Measurements from ENCODE around the gene MAGEA9. TPM values are rescaled to one million over a fixed set of nuclear protein-coding genes. Genes with fewer than 3 reads are reported as not detected.
"Not testable (repeated sequence)": the region's sequence is repeated elsewhere in the genome, so short reads cannot be mapped to it uniquely, and the experiment has no call there.

The MAGEA9 gene
- total and polyA plus RNA-seq, 2 donors (not counting 1 experiment from before 2014, with no cell fraction given): not detected

DNA sequence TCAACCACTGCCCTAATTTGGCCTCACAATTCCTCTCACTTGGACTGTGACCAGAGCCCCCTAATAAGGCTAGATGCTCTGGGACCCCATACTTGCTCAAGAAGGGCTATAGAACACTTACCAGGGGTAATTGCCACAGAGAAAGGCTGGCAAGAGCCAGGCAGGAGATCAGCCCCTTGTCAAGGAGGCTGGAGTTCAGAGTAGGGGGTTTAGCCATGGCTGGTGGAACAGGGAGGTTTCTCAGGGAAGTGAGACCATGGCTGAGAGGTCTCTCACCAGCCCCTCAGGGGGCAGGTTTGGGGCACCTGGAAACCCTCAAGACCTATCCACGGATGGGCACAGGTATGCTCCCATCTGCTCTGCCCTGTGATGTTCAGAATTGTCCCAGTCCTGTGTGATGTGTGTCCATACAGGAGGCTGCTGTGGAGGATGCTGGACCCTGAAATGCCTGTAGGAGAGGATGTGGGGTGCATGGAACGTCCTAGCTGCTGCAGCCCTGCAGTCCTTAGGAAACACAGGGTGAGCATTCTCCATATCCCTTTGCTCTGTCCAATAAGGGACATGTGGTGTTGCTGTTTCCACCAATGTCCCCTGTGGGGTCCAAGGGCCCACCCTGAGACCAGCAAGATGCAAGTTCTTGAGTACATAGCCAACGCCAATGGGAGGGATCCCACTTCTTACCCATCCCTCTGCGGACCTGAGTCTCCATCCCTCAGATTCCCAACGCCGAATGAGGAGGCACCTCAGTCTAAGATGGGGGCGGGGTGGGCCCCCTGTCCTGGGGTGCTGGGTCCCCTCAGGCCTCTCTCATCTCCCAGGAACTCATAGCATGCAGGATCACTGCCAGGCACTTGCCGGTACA is 24.3 kb upstream of the MAGEA9 start:
- POLR2A ChIA-PET: no interaction called here
- Histone ChIP-seq H2AFZ (ENCODE audit: insufficient read depth, low read depth, low read length, poor library complexity, severe bottlenecking) (no peak overlapping the region), H3K9ac (ENCODE audit: low read length) (no peak overlapping the region), H3K36me3 (replicated peaks in 1 of 2; ENCODE audit: control extremely low read depth in 1 of 2, control insufficient read depth in 1 of 2, extremely low read depth in 1 of 2, insufficient read depth in 2 of 2, low read length in 1 of 2) (no peaks in the 10 kb centered on the region), H3K4me3 (ENCODE audit: control extremely low read depth in 1 of 5, extremely low read depth in 1 of 5, insufficient read depth in 1 of 5, low read depth in 2 of 5, low read length in 4 of 5) (no peak overlapping the region), H3K9me3 (ENCODE audit: control extremely low read depth in 1 of 3, control insufficient read depth in 2 of 3, insufficient read depth in 1 of 3, low read length in 2 of 3) (no peaks in the 10 kb centered on the region), H4K20me1 (ENCODE audit: control insufficient read depth, insufficient read depth, low read length, poor library complexity, severe bottlenecking) (no peaks in the 10 kb centered on the region), H3K79me2 (ENCODE audit: control insufficient read depth, insufficient read depth, low read length) (no peaks in the 10 kb centered on the region), H3K27ac (ENCODE audit: low read length in 2 of 2) (no peak overlapping the region), H3K4me2 (replicated peaks; ENCODE audit: low read depth, low read length, poor library complexity, severe bottlenecking) (no peak overlapping the region), H3K27me3 (replicated peaks in 1 of 4; ENCODE audit: control extremely low read depth in 1 of 4, control insufficient read depth in 3 of 4, insufficient read depth in 4 of 4, low read length in 3 of 4) (no peaks in the 10 kb centered on the region), H3K4me1 (ENCODE audit: control insufficient read depth in 2 of 2, insufficient read depth in 2 of 2, low read length in 2 of 2) (no peaks in the 10 kb centered on the region)
- intact Hi-C loops (cut with micrococcal nuclease): no loop called here
- DNase-seq (no peak), ATAC-seq (ENCODE audit: low read depth) (no peak)
- Mint-ChIP-seq H3K9me3 (ENCODE audit: insufficient read depth) (no peaks in the 10 kb centered on the region), H3K27ac (no peak overlapping the region), H3K4me1 (no peaks in the 10 kb centered on the region), H3K27me3 (no peaks in the 10 kb centered on the region), H3K4me3 (no peak overlapping the region)
- TF ChIP-seq EZH2 (IDR thresholded peaks at IDR 0.05; ENCODE audit: borderline replicate concordance, insufficient read depth, low read depth, low read length, poor library complexity, severe bottlenecking): no peak
- TF ChIP-seq, protein P1, sequence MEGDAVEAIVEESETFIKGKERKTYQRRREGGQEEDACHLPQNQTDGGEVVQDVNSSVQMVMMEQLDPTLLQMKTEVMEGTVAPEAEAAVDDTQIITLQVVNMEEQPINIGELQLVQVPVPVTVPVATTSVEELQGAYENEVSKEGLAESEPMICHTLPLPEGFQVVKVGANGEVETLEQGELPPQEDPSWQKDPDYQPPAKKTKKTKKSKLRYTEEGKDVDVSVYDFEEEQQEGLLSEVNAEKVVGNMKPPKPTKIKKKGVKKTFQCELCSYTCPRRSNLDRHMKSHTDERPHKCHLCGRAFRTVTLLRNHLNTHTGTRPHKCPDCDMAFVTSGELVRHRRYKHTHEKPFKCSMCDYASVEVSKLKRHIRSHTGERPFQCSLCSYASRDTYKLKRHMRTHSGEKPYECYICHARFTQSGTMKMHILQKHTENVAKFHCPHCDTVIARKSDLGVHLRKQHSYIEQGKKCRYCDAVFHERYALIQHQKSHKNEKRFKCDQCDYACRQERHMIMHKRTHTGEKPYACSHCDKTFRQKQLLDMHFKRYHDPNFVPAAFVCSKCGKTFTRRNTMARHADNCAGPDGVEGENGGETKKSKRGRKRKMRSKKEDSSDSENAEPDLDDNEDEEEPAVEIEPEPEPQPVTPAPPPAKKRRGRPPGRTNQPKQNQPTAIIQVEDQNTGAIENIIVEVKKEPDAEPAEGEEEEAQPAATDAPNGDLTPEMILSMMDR (IDR thresholded peaks at IDR 0.05): no peak
- WGBS (ENCODE audit: insufficient coverage): 71% methylated on average over 1 of the region's 8 CpGs
- CTCF ChIA-PET: no interaction called here

DNA sequence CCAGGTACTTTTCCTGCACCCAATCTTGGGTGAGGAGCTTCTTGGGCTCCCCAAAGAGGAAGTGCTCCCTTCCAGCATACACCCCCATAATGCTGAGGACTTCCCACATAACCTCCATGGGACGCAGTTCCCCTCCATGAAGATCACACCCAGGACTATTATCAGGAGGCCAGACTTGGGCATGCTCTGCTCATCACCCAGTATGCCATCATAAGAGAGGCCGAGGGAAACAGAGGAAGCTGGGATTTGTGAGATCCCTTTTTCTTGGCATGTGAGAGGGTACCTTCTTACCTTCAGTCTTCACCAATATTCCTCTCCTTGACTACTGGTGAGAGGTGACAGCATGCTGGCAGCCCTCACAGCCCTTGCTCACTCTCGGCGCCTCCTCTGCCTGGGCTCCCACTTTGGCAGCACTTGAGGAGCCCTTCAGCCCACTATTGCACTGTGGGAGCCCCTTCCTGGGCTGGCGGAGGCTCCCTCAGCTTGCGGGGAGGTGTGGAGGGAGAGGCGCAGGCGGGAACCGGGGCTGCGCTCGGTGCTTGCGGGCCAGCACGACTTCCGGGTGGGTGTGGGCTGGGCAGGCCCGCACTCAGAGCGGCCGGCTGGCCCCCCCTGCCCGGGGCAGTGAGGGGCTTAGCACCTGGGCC is 23.5 kb upstream of the MAGEA9 start:
- 96% methylated on average over 16 of the region's 18 CpGs for WGBS (ENCODE audit: insufficient coverage)
- intact Hi-C loops (cut with micrococcal nuclease): no loop called here
- no peaks in the 10 kb centered on the region for H3K36me3 ChIP-seq (replicated peaks in 1 of 2; ENCODE audit: control extremely low read depth in 1 of 2, control insufficient read depth in 1 of 2, extremely low read depth in 1 of 2, insufficient read depth in 2 of 2, low read length in 1 of 2)
- no peaks in the 10 kb centered on the region for H3K9me3 ChIP-seq (ENCODE audit: control extremely low read depth in 1 of 3, control insufficient read depth in 2 of 3, insufficient read depth in 1 of 3, low read length in 2 of 3)
- Mint-ChIP-seq H3K4me1 (no peaks in the 10 kb centered on the region), H3K27ac (no peak overlapping the region), H3K9me3 (ENCODE audit: insufficient read depth) (no peaks in the 10 kb centered on the region), H3K27me3 (no peaks in the 10 kb centered on the region), H3K4me3 (no peak overlapping the region)
- ATAC-seq (ENCODE audit: low read depth) (no peak), DNase-seq (no peak)
- CTCF ChIA-PET: no interaction called here
- no peak overlapping the region for H3K4me2 ChIP-seq (replicated peaks; ENCODE audit: low read depth, low read length, poor library complexity, severe bottlenecking)
- POLR2A ChIA-PET: no interaction called here
- no peaks in the 10 kb centered on the region for H4K20me1 ChIP-seq (ENCODE audit: control insufficient read depth, insufficient read depth, low read length, poor library complexity, severe bottlenecking)
- H3K27me3 ChIP-seq (replicated peaks in 1 of 4; ENCODE audit: control extremely low read depth in 1 of 4, control insufficient read depth in 3 of 4, insufficient read depth in 4 of 4, low read length in 3 of 4): no peaks in the 10 kb centered on the region
- no peak overlapping the region for H3K9ac ChIP-seq (ENCODE audit: low read length)
- no peaks in the 10 kb centered on the region for H3K79me2 ChIP-seq (ENCODE audit: control insufficient read depth, insufficient read depth, low read length)
- no peaks in the 10 kb centered on the region for H3K4me1 ChIP-seq (ENCODE audit: control insufficient read depth in 2 of 2, insufficient read depth in 2 of 2, low read length in 2 of 2)
- TF ChIP-seq EZH2 (IDR thresholded peaks at IDR 0.05; ENCODE audit: borderline replicate concordance, insufficient read depth, low read depth, low read length, poor library complexity, severe bottlenecking): no peak
- TF ChIP-seq, protein P1 (IDR thresholded peaks at IDR 0.05): no peak
- H2AFZ ChIP-seq (ENCODE audit: insufficient read depth, low read depth, low read length, poor library complexity, severe bottlenecking): no peak overlapping the region
- H3K4me3 ChIP-seq (ENCODE audit: control extremely low read depth in 1 of 5, extremely low read depth in 1 of 5, insufficient read depth in 1 of 5, low read depth in 2 of 5, low read length in 4 of 5): no peak overlapping the region
- no peak overlapping the region for H3K27ac ChIP-seq (ENCODE audit: low read length in 2 of 2)

DNA sequence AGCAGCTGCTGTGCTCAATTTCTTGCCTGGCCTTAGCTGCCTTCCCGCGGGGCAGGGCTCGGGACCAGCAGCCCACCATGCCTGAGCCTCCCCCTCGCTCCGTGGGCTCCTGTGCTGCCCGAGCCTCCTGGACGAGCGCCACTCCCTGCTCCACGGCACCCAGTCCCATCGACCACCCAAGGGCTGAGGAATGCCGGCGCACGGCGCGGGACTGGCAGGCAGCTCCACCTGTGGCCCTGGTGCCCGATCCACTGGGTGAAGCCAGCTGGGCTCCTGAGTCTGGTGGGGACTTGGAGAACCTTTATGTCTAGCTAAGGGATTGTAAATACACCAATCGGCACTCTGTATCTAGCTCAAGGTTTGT is 23.0 kb upstream of the MAGEA9 start:
- H4K20me1 ChIP-seq (ENCODE audit: control insufficient read depth, insufficient read depth, low read length, poor library complexity, severe bottlenecking); H3K27ac Mint-ChIP-seq; intact Hi-C loops (cut with micrococcal nuclease); H3K27me3 Mint-ChIP-seq; H3K4me3 ChIP-seq (ENCODE audit: control extremely low read depth in 1 of 5, extremely low read depth in 1 of 5, insufficient read depth in 1 of 5, low read depth in 2 of 5, low read length in 4 of 5); POLR2A ChIA-PET; H3K9ac ChIP-seq (ENCODE audit: low read length); H3K4me3 Mint-ChIP-seq; H3K4me2 ChIP-seq (replicated peaks; ENCODE audit: low read depth, low read length, poor library complexity, severe bottlenecking); DNase-seq; H3K36me3 ChIP-seq (replicated peaks in 1 of 2; ENCODE audit: control extremely low read depth in 1 of 2, control insufficient read depth in 1 of 2, extremely low read depth in 1 of 2, insufficient read depth in 2 of 2, low read length in 1 of 2); H2AFZ ChIP-seq (ENCODE audit: insufficient read depth, low read depth, low read length, poor library complexity, severe bottlenecking); ATAC-seq (ENCODE audit: low read depth); H3K27ac ChIP-seq (ENCODE audit: low read length in 2 of 2); H3K4me1 ChIP-seq (ENCODE audit: control insufficient read depth in 2 of 2, insufficient read depth in 2 of 2, low read length in 2 of 2); H3K9me3 Mint-ChIP-seq (ENCODE audit: insufficient read depth); H3K9me3 ChIP-seq (ENCODE audit: control extremely low read depth in 1 of 3, control insufficient read depth in 2 of 3, insufficient read depth in 1 of 3, low read length in 2 of 3); H3K79me2 ChIP-seq (ENCODE audit: control insufficient read depth, insufficient read depth, low read length); H3K27me3 ChIP-seq (replicated peaks in 1 of 4; ENCODE audit: control extremely low read depth in 1 of 4, control insufficient read depth in 3 of 4, insufficient read depth in 4 of 4, low read length in 3 of 4); H3K4me1 Mint-ChIP-seq; CTCF ChIA-PET: not testable (repeated sequence)
- WGBS (ENCODE audit: insufficient coverage): 89% methylated on average over 5 of the region's 17 CpGs

Data from B cell (primary cell).